Adrenal gland (tissue), 5 donors: ENCODE measurements around the gene GLDN.

ENCODE experiments used
- CTCF ChIP-seq, 6 experiments: fragments of 450-650 bp in 4 of 6; fragments of 200-600 bp in 2 of 6; sonication (generic) in 1 of 6; IDR thresholded peaks; 1 replicate in 5 of 6; 2 replicates in 1 of 6; pipeline versions ENCODE4 v1.5.1 to v1.8.0; 2016 to 2021; ENCODE audit warnings: antibody characterized with exemption in 6 of 6, mild to moderate bottlenecking in 2 of 6, moderate library complexity in 1 of 6
- POLR2A ChIP-seq, 2 donors: fragments of 450-650 bp; IDR thresholded peaks; one replicate each; pipeline ENCODE4 v1.6.1; 2017; ENCODE audit warnings: antibody characterized with exemption in 2 of 2, mild to moderate bottlenecking in 2 of 2, moderate library complexity in 1 of 2
- donor health status: DM: no; HTN: no; CAD: no.

GRCh38 chr15:51307811-51308210 lies 33.6 kb upstream of the GLDN start:
- no peak for TF ChIP-seq POLR2A (IDR thresholded peaks at IDR 0.05)
- no peak for TF ChIP-seq CTCF (IDR thresholded peaks at IDR 0.05)
